Measurements from ENCODE around the gene FCHO2.
"Not testable (repeated sequence)": the region's sequence is repeated elsewhere in the genome, so short reads cannot be mapped to it uniquely, and the experiment has no call there.

FCHO2 gene, protein sequence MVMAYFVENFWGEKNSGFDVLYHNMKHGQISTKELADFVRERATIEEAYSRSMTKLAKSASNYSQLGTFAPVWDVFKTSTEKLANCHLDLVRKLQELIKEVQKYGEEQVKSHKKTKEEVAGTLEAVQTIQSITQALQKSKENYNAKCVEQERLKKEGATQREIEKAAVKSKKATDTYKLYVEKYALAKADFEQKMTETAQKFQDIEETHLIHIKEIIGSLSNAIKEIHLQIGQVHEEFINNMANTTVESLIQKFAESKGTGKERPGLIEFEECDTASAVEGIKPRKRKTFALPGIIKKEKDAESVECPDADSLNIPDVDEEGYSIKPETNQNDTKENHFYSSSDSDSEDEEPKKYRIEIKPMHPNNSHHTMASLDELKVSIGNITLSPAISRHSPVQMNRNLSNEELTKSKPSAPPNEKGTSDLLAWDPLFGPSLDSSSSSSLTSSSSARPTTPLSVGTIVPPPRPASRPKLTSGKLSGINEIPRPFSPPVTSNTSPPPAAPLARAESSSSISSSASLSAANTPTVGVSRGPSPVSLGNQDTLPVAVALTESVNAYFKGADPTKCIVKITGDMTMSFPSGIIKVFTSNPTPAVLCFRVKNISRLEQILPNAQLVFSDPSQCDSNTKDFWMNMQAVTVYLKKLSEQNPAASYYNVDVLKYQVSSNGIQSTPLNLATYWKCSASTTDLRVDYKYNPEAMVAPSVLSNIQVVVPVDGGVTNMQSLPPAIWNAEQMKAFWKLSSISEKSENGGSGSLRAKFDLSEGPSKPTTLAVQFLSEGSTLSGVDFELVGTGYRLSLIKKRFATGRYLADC

GRCh38 chr5:72955768-72956323, at the start of gene FCHO2:
FCHO2 (plus strand) TSS chr5:72956041; CDS start chr5:72956097, 56 bp downstream.
- Histone ChIP-seq H3K9ac (ENCODE audit: low read length in 5 of 5) (peak within 1 kb of the TSS; percentile 74 to 94 (median 90)), H3K4me1 (ENCODE audit: control insufficient read depth in 5 of 5, insufficient read depth in 5 of 5, low read length in 5 of 5) (peaks cover 3 to 35% (median 30%) of the 10 kb centered on the region in 5 donors), H3K27ac (ENCODE audit: low read depth, low read length) (peak within 1 kb of the TSS; percentile 99), H3K27me3 (ENCODE audit: control insufficient read depth in 5 of 5, insufficient read depth in 4 of 5, low read length in 5 of 5) (no peaks in the 10 kb centered on the region), H3K36me3 (ENCODE audit: control insufficient read depth in 5 of 5, insufficient read depth in 5 of 5, low read length in 5 of 5) (no peaks in the 10 kb centered on the region), H3K4me3 (ENCODE audit: low read depth in 1 of 5, low read length in 5 of 5) (peak within 1 kb of the TSS; percentile 81 to 92 (median 86)), H3K9me3 (ENCODE audit: control insufficient read depth in 5 of 5, low read length in 5 of 5) (no peaks in the 10 kb centered on the region)

DNA sequence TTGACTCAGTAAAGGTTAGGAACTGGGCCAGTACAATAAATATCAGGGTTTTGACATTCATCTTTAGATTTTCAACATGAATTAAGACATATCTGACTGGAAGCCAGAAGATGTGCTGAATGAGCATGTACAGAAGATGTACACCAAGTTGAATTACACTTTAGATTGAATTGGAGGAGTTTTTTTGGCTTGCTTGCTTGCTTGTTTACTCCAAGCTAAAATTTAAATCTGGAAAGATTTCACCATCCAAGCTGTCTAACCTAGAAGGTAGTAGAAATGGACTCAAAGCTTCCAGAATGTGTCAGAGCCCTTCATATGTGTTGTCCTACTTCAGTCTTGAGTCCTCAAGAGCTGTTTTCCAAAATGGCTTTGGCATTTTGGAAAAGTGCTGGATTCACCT, 49.0 kb upstream of the FCHO2 start:
- no peak overlapping the region for H3K4me3 ChIP-seq (ENCODE audit: low read depth in 1 of 5, low read length in 5 of 5)
- peaks cover 47 to 61% (median 58%) of the 10 kb centered on the region in 5 donors for H3K36me3 ChIP-seq (ENCODE audit: control insufficient read depth in 5 of 5, insufficient read depth in 5 of 5, low read length in 5 of 5)
- H3K27ac ChIP-seq (ENCODE audit: low read depth, low read length): no peak overlapping the region
- H3K9me3 ChIP-seq (ENCODE audit: control insufficient read depth in 5 of 5, low read length in 5 of 5): no peaks in the 10 kb centered on the region
- no peaks in the 10 kb centered on the region for H3K27me3 ChIP-seq (ENCODE audit: control insufficient read depth in 5 of 5, insufficient read depth in 4 of 5, low read length in 5 of 5)
- H3K9ac ChIP-seq (ENCODE audit: low read length in 5 of 5): no peak overlapping the region
- H3K4me1 ChIP-seq (ENCODE audit: control insufficient read depth in 5 of 5, insufficient read depth in 5 of 5, low read length in 5 of 5): no peaks in the 10 kb centered on the region

GRCh38 chr5:72908664-72909063, 47.2 kb upstream of the FCHO2 start:
- no peak overlapping the region for H3K9ac ChIP-seq (ENCODE audit: low read length in 5 of 5)
- peaks cover 42 to 51% (median 46%) of the 10 kb centered on the region in 5 donors for H3K36me3 ChIP-seq (ENCODE audit: control insufficient read depth in 5 of 5, insufficient read depth in 5 of 5, low read length in 5 of 5)
- H3K27me3 ChIP-seq (ENCODE audit: control insufficient read depth in 5 of 5, insufficient read depth in 4 of 5, low read length in 5 of 5): no peaks in the 10 kb centered on the region
- no peak overlapping the region for H3K27ac ChIP-seq (ENCODE audit: low read depth, low read length)
- H3K4me1 ChIP-seq (ENCODE audit: control insufficient read depth in 5 of 5, insufficient read depth in 5 of 5, low read length in 5 of 5): no peaks in the 10 kb centered on the region
- H3K4me3 ChIP-seq (ENCODE audit: low read depth in 1 of 5, low read length in 5 of 5): no peak overlapping the region
- no peaks in the 10 kb centered on the region for H3K9me3 ChIP-seq (ENCODE audit: control insufficient read depth in 5 of 5, low read length in 5 of 5)

- Histone ChIP-seq H3K4me3 (ENCODE audit: low read depth in 1 of 5, low read length in 5 of 5) (no peak overlapping the region), H3K36me3 (ENCODE audit: control insufficient read depth in 5 of 5, insufficient read depth in 5 of 5, low read length in 5 of 5) (peaks cover 0 to 9% (median 0%) of the 10 kb centered on the region in 5 donors), H3K9me3 (ENCODE audit: control insufficient read depth in 5 of 5, low read length in 5 of 5) (no peaks in the 10 kb centered on the region), H3K27me3 (ENCODE audit: control insufficient read depth in 5 of 5, insufficient read depth in 4 of 5, low read length in 5 of 5) (no peaks in the 10 kb centered on the region), H3K4me1 (ENCODE audit: control insufficient read depth in 5 of 5, insufficient read depth in 5 of 5, low read length in 5 of 5) (no peaks in the 10 kb centered on the region), H3K9ac (ENCODE audit: low read length in 5 of 5) (no peak overlapping the region), H3K27ac (ENCODE audit: low read depth, low read length) (no peak overlapping the region)
Measured at GRCh38 chr5:72917371-72917776, 38.5 kb upstream of the FCHO2 start.

GRCh38 chr5:72920690-72921502, 34.9 kb upstream of the FCHO2 start:
- H3K9me3 ChIP-seq (ENCODE audit: control insufficient read depth in 5 of 5, low read length in 5 of 5): no peaks in the 10 kb centered on the region
- no peak overlapping the region for H3K9ac ChIP-seq (ENCODE audit: low read length in 5 of 5)
- no peaks in the 10 kb centered on the region for H3K27me3 ChIP-seq (ENCODE audit: control insufficient read depth in 5 of 5, insufficient read depth in 4 of 5, low read length in 5 of 5)
- H3K4me3 ChIP-seq (ENCODE audit: low read depth in 1 of 5, low read length in 5 of 5): no peak overlapping the region
- no peaks in the 10 kb centered on the region for H3K36me3 ChIP-seq (ENCODE audit: control insufficient read depth in 5 of 5, insufficient read depth in 5 of 5, low read length in 5 of 5)
- no peak overlapping the region for H3K27ac ChIP-seq (ENCODE audit: low read depth, low read length)
- no peaks in the 10 kb centered on the region for H3K4me1 ChIP-seq (ENCODE audit: control insufficient read depth in 5 of 5, insufficient read depth in 5 of 5, low read length in 5 of 5)

GRCh38 chr5:72921886-72922285, 34.0 kb upstream of the FCHO2 start:
- Histone ChIP-seq H3K9me3 (ENCODE audit: control insufficient read depth in 5 of 5, low read length in 5 of 5) (no peaks in the 10 kb centered on the region), H3K36me3 (ENCODE audit: control insufficient read depth in 5 of 5, insufficient read depth in 5 of 5, low read length in 5 of 5) (no peaks in the 10 kb centered on the region)

DNA sequence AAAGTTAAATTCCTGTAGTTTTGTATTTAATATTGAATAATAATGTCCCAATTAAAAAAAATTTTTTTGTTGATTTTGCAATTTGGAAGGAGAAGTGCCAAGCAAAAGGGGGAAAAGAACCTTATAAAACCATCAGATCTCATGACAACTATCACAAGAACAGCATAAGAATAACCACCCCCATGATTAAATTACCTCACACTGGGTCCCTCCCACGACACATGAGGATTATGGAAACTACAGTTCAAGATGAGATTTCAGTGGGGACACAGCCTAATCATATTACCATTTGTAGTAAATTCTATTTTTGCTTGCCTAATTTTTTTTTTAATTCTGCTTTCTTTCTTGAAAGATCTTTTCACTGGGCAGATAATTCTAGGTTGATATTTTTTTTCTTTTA, 33.4 kb upstream of the FCHO2 start:
- Histone ChIP-seq H3K4me3 (ENCODE audit: low read depth in 1 of 5, low read length in 5 of 5) (no peak overlapping the region), H3K9me3 (ENCODE audit: control insufficient read depth in 5 of 5, low read length in 5 of 5) (no peaks in the 10 kb centered on the region), H3K27ac (ENCODE audit: low read depth, low read length) (no peak overlapping the region), H3K27me3 (ENCODE audit: control insufficient read depth in 5 of 5, insufficient read depth in 4 of 5, low read length in 5 of 5) (no peaks in the 10 kb centered on the region), H3K36me3 (ENCODE audit: control insufficient read depth in 5 of 5, insufficient read depth in 5 of 5, low read length in 5 of 5) (no peaks in the 10 kb centered on the region), H3K4me1 (ENCODE audit: control insufficient read depth in 5 of 5, insufficient read depth in 5 of 5, low read length in 5 of 5) (no peaks in the 10 kb centered on the region), H3K9ac (ENCODE audit: low read length in 5 of 5) (no peak overlapping the region)

More at GRCh38 chr5:72921886-72922285, 34.0 kb upstream of the FCHO2 start:
- no peak overlapping the region for H3K4me3 ChIP-seq (ENCODE audit: low read depth in 1 of 5, low read length in 5 of 5)
- H3K4me1 ChIP-seq (ENCODE audit: control insufficient read depth in 5 of 5, insufficient read depth in 5 of 5, low read length in 5 of 5): no peaks in the 10 kb centered on the region
- no peak overlapping the region for H3K27ac ChIP-seq (ENCODE audit: low read depth, low read length)
- H3K27me3 ChIP-seq (ENCODE audit: control insufficient read depth in 5 of 5, insufficient read depth in 4 of 5, low read length in 5 of 5): no peaks in the 10 kb centered on the region
- no peak overlapping the region for H3K9ac ChIP-seq (ENCODE audit: low read length in 5 of 5)

GRCh38 chr5:72925336-72926010, 30.4 kb upstream of the FCHO2 start:
- Histone ChIP-seq H3K27me3 (ENCODE audit: control insufficient read depth in 5 of 5, insufficient read depth in 4 of 5, low read length in 5 of 5) (no peaks in the 10 kb centered on the region), H3K36me3 (ENCODE audit: control insufficient read depth in 5 of 5, insufficient read depth in 5 of 5, low read length in 5 of 5) (no peaks in the 10 kb centered on the region), H3K4me3 (ENCODE audit: low read depth in 1 of 5, low read length in 5 of 5) (no peak overlapping the region), H3K27ac (ENCODE audit: low read depth, low read length) (no peak overlapping the region), H3K9me3 (ENCODE audit: control insufficient read depth in 5 of 5, low read length in 5 of 5) (no peaks in the 10 kb centered on the region), H3K4me1 (ENCODE audit: control insufficient read depth in 5 of 5, insufficient read depth in 5 of 5, low read length in 5 of 5) (no peaks in the 10 kb centered on the region), H3K9ac (ENCODE audit: low read length in 5 of 5) (no peak overlapping the region)

GRCh38 chr5:72932686-72933085, 23.2 kb upstream of the FCHO2 start:
- not testable (repeated sequence) for H3K27ac ChIP-seq (ENCODE audit: low read depth, low read length); H3K9me3 ChIP-seq (ENCODE audit: control insufficient read depth in 5 of 5, low read length in 5 of 5); H3K4me1 ChIP-seq (ENCODE audit: control insufficient read depth in 5 of 5, insufficient read depth in 5 of 5, low read length in 5 of 5); H3K9ac ChIP-seq (ENCODE audit: low read length in 5 of 5); H3K4me3 ChIP-seq (ENCODE audit: low read depth in 1 of 5, low read length in 5 of 5); H3K27me3 ChIP-seq (ENCODE audit: control insufficient read depth in 5 of 5, insufficient read depth in 4 of 5, low read length in 5 of 5); H3K36me3 ChIP-seq (ENCODE audit: control insufficient read depth in 5 of 5, insufficient read depth in 5 of 5, low read length in 5 of 5)

Data from subcutaneous abdominal adipose tissue (tissue), 5 donors.